22Rv1 (cell line): ENCODE measurements around the gene LTF.

Source experiments
- ZFX ChIP-seq: fragments of 450-650 bp; IDR thresholded peaks from 2 replicates; pipeline ENCODE4 v1.6.1; 2017; ENCODE audit warnings: antibody characterized with exemption, borderline replicate concordance
- TF ChIP-seq, protein P1 (sequence below): fragments of 450-650 bp; IDR thresholded peaks from 2 replicates; pipeline ENCODE4 v1.5.1; 2017; ENCODE audit warnings: mild to moderate bottlenecking

DNA sequence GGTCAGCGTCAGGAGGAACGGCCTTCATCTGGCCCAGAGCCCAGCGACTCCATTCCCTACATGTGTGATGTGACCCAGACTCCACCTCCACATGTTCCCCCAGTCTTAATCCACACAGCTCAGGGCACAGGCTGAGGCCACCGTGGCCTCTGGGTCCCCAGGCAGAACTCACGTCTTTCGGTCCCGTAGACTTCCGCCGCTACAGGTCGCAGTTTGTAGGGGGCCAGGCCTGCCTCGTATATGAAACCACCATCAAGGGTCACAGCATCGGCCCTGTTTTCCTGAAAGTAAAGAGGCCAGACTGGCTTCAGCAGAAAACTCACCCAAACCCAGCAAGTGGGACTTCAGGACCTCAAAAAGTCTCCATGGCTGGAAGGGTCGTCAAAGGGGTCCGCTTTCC lies 8.6 kb downstream of the LTF start:
- TF ChIP-seq, protein P1, sequence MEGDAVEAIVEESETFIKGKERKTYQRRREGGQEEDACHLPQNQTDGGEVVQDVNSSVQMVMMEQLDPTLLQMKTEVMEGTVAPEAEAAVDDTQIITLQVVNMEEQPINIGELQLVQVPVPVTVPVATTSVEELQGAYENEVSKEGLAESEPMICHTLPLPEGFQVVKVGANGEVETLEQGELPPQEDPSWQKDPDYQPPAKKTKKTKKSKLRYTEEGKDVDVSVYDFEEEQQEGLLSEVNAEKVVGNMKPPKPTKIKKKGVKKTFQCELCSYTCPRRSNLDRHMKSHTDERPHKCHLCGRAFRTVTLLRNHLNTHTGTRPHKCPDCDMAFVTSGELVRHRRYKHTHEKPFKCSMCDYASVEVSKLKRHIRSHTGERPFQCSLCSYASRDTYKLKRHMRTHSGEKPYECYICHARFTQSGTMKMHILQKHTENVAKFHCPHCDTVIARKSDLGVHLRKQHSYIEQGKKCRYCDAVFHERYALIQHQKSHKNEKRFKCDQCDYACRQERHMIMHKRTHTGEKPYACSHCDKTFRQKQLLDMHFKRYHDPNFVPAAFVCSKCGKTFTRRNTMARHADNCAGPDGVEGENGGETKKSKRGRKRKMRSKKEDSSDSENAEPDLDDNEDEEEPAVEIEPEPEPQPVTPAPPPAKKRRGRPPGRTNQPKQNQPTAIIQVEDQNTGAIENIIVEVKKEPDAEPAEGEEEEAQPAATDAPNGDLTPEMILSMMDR = no peak
- TF ChIP-seq ZFX = no peak
